Esophagus squamous epithelium (tissue), 5 donors: ENCODE measurements around the gene CTDP1. TPM values are rescaled to one million over a fixed set of nuclear protein-coding genes. Genes with fewer than 3 reads are reported as not detected.

Experiments used
- DNase-seq: peaks from one replicate; lab custom pipeline; 2025; lab: John Stamatoyannopoulos, UW
- H3K27ac ChIP-seq, 4 donors: fragments of 200-600 bp; sonication (generic); one replicate each; pipeline ENCODE4 v1.5.1; 2016 to 2019; ENCODE audit warnings: mild to moderate bottlenecking in 1 of 4
- H3K27me3 ChIP-seq, 4 donors: fragments of 200-600 bp; sonication (generic); 1 replicate in 3 of 4; 2 replicates in 1 of 4; pipeline versions ENCODE4 v1.5.1 to v1.6.0; 2017 to 2021; ENCODE audit warnings: antibody characterized with exemption in 1 of 4
- H3K36me3 ChIP-seq, 3 donors: fragments of 200-600 bp; sonication (generic); one replicate each; pipeline ENCODE4 v1.5.1; 2016 to 2019
- H3K4me1 ChIP-seq, 3 donors: fragments of 200-600 bp; sonication (generic); one replicate each; pipeline ENCODE4 v1.5.1; 2017 to 2019
- H3K4me3 ChIP-seq, 4 donors: fragments of 200-600 bp; sonication (generic); 1 replicate in 3 of 4; 2 replicates in 1 of 4; pipeline ENCODE4 v1.5.1; 2016 to 2019; ENCODE audit warnings: mild to moderate bottlenecking in 2 of 4, moderate library complexity in 1 of 4
- H3K9me3 ChIP-seq, 3 donors: fragments of 200-600 bp; sonication (generic); one replicate each; pipeline ENCODE4 v1.5.1; 2016 to 2019
- CTCF ChIP-seq, 6 experiments: fragments of 450-650 bp in 4 of 6; fragments of 200-600 bp in 2 of 6; sonication (generic) in 2 of 6; IDR thresholded peaks; one replicate each; pipeline ENCODE4 v1.5.1; 2016 to 2019; ENCODE audit warnings: antibody characterized with exemption in 6 of 6, mild to moderate bottlenecking in 4 of 6, moderate library complexity in 4 of 6
- POLR2A ChIP-seq, 4 donors: fragments of 450-650 bp; IDR thresholded peaks; one replicate each; pipeline ENCODE4 v1.6.1; 2017; ENCODE audit warnings: antibody characterized with exemption in 4 of 4, mild to moderate bottlenecking in 4 of 4, moderate library complexity in 3 of 4
- WGBS, 2 donors: methylation state at CpG; one replicate each; pipeline ENCODE4 v1.1.5; 2018; 5-methylcytosine and 5-hydroxymethylcytosine counted together
- intact Hi-C: fragments of 100-400 bp; cut with DNase I; formaldehyde crosslinking; loops from one replicate; pipeline ENCODE4 v1.15.0; 2022
- total RNA-seq, 4 donors: library from RNA; depleted of rRNA; stranded (reverse); fragments of >200 nt; gene quantifications; one replicate each; pipeline ENCODE4 v1.1.0, GENCODE V29; 2016
- donor health status: DM: yes; HTN: yes; CAD: no.

The CTDP1 gene
- total RNA-seq, 4 donors from 2014 or later, result 10.5 to 17.1 (median 15.5) TPM

GRCh38 chr18:79787865-79788733 is 108.5 kb downstream of the CTDP1 start:
- H3K4me1 ChIP-seq, result peaks cover 6 to 31% (median 9%) of the 10 kb centered on the region in 3 donors
- peak overlapping the region in 2 of 4 donors; percentile 35 to 56 for H3K4me3 ChIP-seq
- no peak for DNase-seq
- H3K36me3 ChIP-seq, result no peaks in the 10 kb centered on the region
- WGBS, 2 donors, result 20% methylated on average over 1 to 27 of the region's 106 CpGs
- intact Hi-C loops, result no loop called here
- no peaks in the 10 kb centered on the region for H3K9me3 ChIP-seq
- H3K27ac ChIP-seq, result no peak overlapping the region
- TF ChIP-seq POLR2A (IDR thresholded peaks at IDR 0.05), result no peak
- TF ChIP-seq CTCF (IDR thresholded peaks at IDR 0.05), result no peak
- H3K27me3 ChIP-seq, result peaks cover 4 to 95% (median 15%) of the 10 kb centered on the region in 4 donors

- H3K36me3 ChIP-seq, result no peaks in the 10 kb centered on the region
- H3K9me3 ChIP-seq, result no peaks in the 10 kb centered on the region
- H3K27ac ChIP-seq, result no peak overlapping the region
- peak overlapping the region in 1 of 4 donors; percentile 56 for H3K4me3 ChIP-seq
- H3K4me1 ChIP-seq, result peaks cover 6 to 31% (median 9%) of the 10 kb centered on the region in 3 donors
- WGBS, 2 donors, result 86% methylated on average over 1 of the region's 27 CpGs; no CpG with 5 or more reads in 1 of the 2 donors
- TF ChIP-seq POLR2A (IDR thresholded peaks at IDR 0.05), result no peak
- TF ChIP-seq CTCF (IDR thresholded peaks at IDR 0.05), result no peak
- intact Hi-C loops, result no loop called here
- DNase-seq, result no peak
- H3K27me3 ChIP-seq, result peaks cover 4 to 91% (median 15%) of the 10 kb centered on the region in 4 donors
These were observed 109.1 kb downstream of the CTDP1 start for GRCh38 chr18:79788734-79789085.

- 87 to 93% methylated on average over 10 to 27 of the region's 54 CpGs for WGBS, 2 donors
- TF ChIP-seq POLR2A (IDR thresholded peaks at IDR 0.05) (no peak), CTCF (IDR thresholded peaks at IDR 0.05) (no peak)
- H3K27ac ChIP-seq, result no peak overlapping the region
- no peaks in the 10 kb centered on the region for H3K9me3 ChIP-seq
- no peaks in the 10 kb centered on the region for H3K36me3 ChIP-seq
- H3K4me3 ChIP-seq, result no peak overlapping the region
- peaks cover 6 to 31% (median 9%) of the 10 kb centered on the region in 3 donors for H3K4me1 ChIP-seq
- H3K27me3 ChIP-seq, result peaks cover 4 to 86% (median 13%) of the 10 kb centered on the region in 4 donors
- intact Hi-C loops, result no loop called here
- no peak for DNase-seq
These were observed 109.7 kb downstream of the CTDP1 start for GRCh38 chr18:79789091-79789891.

GRCh38 chr18:79789901-79790890 is 110.6 kb downstream of the CTDP1 start:
- TF ChIP-seq POLR2A (IDR thresholded peaks at IDR 0.05), result no peak
- no peak for TF ChIP-seq CTCF (IDR thresholded peaks at IDR 0.05)
- peaks cover 6 to 31% (median 9%) of the 10 kb centered on the region in 3 donors for H3K4me1 ChIP-seq
- no peaks in the 10 kb centered on the region for H3K9me3 ChIP-seq
- no peak overlapping the region for H3K27ac ChIP-seq
- H3K36me3 ChIP-seq, result no peaks in the 10 kb centered on the region
- no peak for DNase-seq
- WGBS, 2 donors, result 60 to 62% methylated on average over 20 to 31 of the region's 46 CpGs
- intact Hi-C loops, result no loop called here
- no peak overlapping the region for H3K4me3 ChIP-seq
- H3K27me3 ChIP-seq, result peaks cover 4 to 76% (median 13%) of the 10 kb centered on the region in 4 donors
